SH-SY5Y (cell line): Measurements from ENCODE around the gene HIP1R.

Experiments
- GATA2 ChIP-seq: IDR thresholded peaks from 2 replicates; pipeline ENCODE4 v1.6.1; 2011; ENCODE audit warnings: mild to moderate bottlenecking, low read depth, low read length
- GATA3 ChIP-seq: IDR thresholded peaks from 2 replicates; pipeline ENCODE4 v1.6.1; 2011; ENCODE audit warnings: low read depth, mild to moderate bottlenecking, low read length, moderate library complexity

GRCh38 chr12:122851820-122852219 lies 16.6 kb downstream of the HIP1R start:
- TF ChIP-seq GATA2: no peak
- no peak for TF ChIP-seq GATA3
